IMR-90 (cell line): ENCODE results near the gene BMP8B. TPM values are rescaled to one million over a fixed set of nuclear protein-coding genes. Genes with fewer than 3 reads are reported as not detected.

Experiments used
- ATAC-seq: fragments of 200-7000 bp; cut with Tn5 transposase; 2 replicates; pipeline ENCODE4 v1.9.1; 2020; ENCODE audit warnings: low read depth, mild to moderate bottlenecking, moderate library complexity
- BruUV-seq: library from RNA; stranded (reverse); fragments of 400-500 nt; replicated peaks from 2 replicates; lab custom pipeline; 2021; lab: Mats Ljungman, UMichigan
- CTCF ChIA-PET: fragments of 300-600 bp; formaldehyde crosslinking; extraction: SDS; loops from one replicate; lab custom pipeline; 2021; ENCODE audit warnings: antibody characterized with exemption; lab: Yijun Ruan, JAX
- POLR2A ChIA-PET: fragments of 300-600 bp; sonication (Branson Sonifier 250); formaldehyde crosslinking; loops from one replicate; lab custom pipeline; 2022; ENCODE audit warnings: antibody characterized with exemption; ENCODE audit not compliant: unreplicated experiment; lab: Charles Lee
- DNase-seq: peaks from one replicate; pipeline ENCODE4 v3.0.0; 2013
- H2AFZ ChIP-seq: replicated peaks from 2 replicates; pipeline ENCODE3; 2013; ENCODE audit warnings: low read length, mild to moderate bottlenecking; ENCODE audit not compliant: poor library complexity
- H2AK5ac ChIP-seq: 2 replicates; pipeline ENCODE4 v1.6.1; 2013; ENCODE audit warnings: low read depth, low read length, inconsistent platforms
- H2AK9ac ChIP-seq: replicated peaks from 2 replicates; pipeline ENCODE3; 2013; ENCODE audit warnings: mild to moderate bottlenecking, low read depth, low read length, moderate library complexity; ENCODE audit not compliant: poor library complexity
- H2BK120ac ChIP-seq: 2 replicates; pipeline ENCODE4 v1.6.1; 2013; ENCODE audit warnings: low read depth, low read length, inconsistent platforms
- H2BK15ac ChIP-seq: 3 replicates; pipeline ENCODE4 v1.6.1; 2013; ENCODE audit warnings: low read depth, low read length, inconsistent platforms
- H2BK20ac ChIP-seq: 2 replicates; pipeline ENCODE4 v1.6.1; 2013; ENCODE audit warnings: low read depth, mild to moderate bottlenecking, inconsistent platforms, low read length, moderate library complexity
- H2BK5ac ChIP-seq: 2 replicates; pipeline ENCODE4 v1.6.1; 2013; ENCODE audit warnings: mild to moderate bottlenecking, low read depth, low read length, inconsistent platforms; ENCODE audit not compliant: poor library complexity, severe bottlenecking
- H3K14ac ChIP-seq: replicated peaks from 2 replicates; pipeline ENCODE4 v1.6.1; 2013; ENCODE audit warnings: low read depth, low read length, inconsistent platforms
- H3K18ac ChIP-seq: 2 replicates; pipeline ENCODE4 v1.6.1; 2013; ENCODE audit warnings: low read depth, low read length, control low read depth
- H3K23ac ChIP-seq: 2 replicates; pipeline ENCODE4 v1.6.1; 2013; ENCODE audit warnings: low read depth, low read length, inconsistent platforms
- H3K27ac ChIP-seq: 2 replicates; pipeline ENCODE4 v1.5.1; 2013; ENCODE audit warnings: mild to moderate bottlenecking, control low read depth, low read length; ENCODE audit not compliant: insufficient read depth
- H3K27me3 ChIP-seq: 2 replicates; pipeline ENCODE4 v1.6.1; 2013; ENCODE audit warnings: low read length; ENCODE audit not compliant: control insufficient read depth, insufficient read depth
- H3K36me3 ChIP-seq: 2 replicates; pipeline ENCODE4 v1.6.1; 2013; ENCODE audit warnings: low read length, mixed read lengths; ENCODE audit not compliant: control insufficient read depth, insufficient read depth
- H3K4ac ChIP-seq: 2 replicates; pipeline ENCODE4 v1.6.1; 2013; ENCODE audit warnings: low read depth, low read length, inconsistent platforms
- H3K4me1 ChIP-seq: 2 replicates; pipeline ENCODE4 v1.6.1; 2013; ENCODE audit warnings: low read length, mixed read lengths; ENCODE audit not compliant: control insufficient read depth, insufficient read depth
- H3K4me2 ChIP-seq: 2 replicates; pipeline ENCODE4 v1.6.1; 2013; ENCODE audit warnings: low read depth, mild to moderate bottlenecking, control low read depth, low read length, moderate library complexity
- H3K4me3 ChIP-seq: 2 replicates; pipeline ENCODE4 v1.5.1; 2013; ENCODE audit warnings: low read depth, mild to moderate bottlenecking, control low read depth, low read length, moderate library complexity; ENCODE audit not compliant: insufficient read depth
- H3K56ac ChIP-seq: 2 replicates; pipeline ENCODE4 v1.6.1; 2013; ENCODE audit warnings: low read length, inconsistent platforms; ENCODE audit not compliant: insufficient read depth; ENCODE audit errors: extremely low read depth
- H3K79me1 ChIP-seq, 2 experiments: 2 replicates each; pipeline ENCODE4 v1.6.1; 2013; ENCODE audit warnings: low read length in 2 of 2, inconsistent platforms in 1 of 2, low read depth in 1 of 2
- H3K9ac ChIP-seq: 2 replicates; pipeline ENCODE4 v1.6.1; 2013; ENCODE audit warnings: low read depth, low read length, control low read depth
- H3K9me1 ChIP-seq: 2 replicates; pipeline ENCODE4 v1.6.1; 2013; ENCODE audit warnings: low read length, inconsistent platforms; ENCODE audit not compliant: insufficient read depth
- H3K9me3 ChIP-seq: 2 replicates; pipeline ENCODE4 v1.6.1; 2013; ENCODE audit warnings: low read length; ENCODE audit not compliant: control insufficient read depth, insufficient read depth
- H4K20me1 ChIP-seq: 2 replicates; pipeline ENCODE4 v1.6.1; 2013; ENCODE audit warnings: low read length, inconsistent platforms; ENCODE audit not compliant: insufficient read depth
- H4K5ac ChIP-seq: 2 replicates; pipeline ENCODE4 v1.6.1; 2013; ENCODE audit warnings: mild to moderate bottlenecking, low read depth, low read length, control low read depth
- H4K8ac ChIP-seq, 2 experiments: 2 replicates each; pipeline ENCODE4 v1.6.1; 2013; ENCODE audit warnings: low read depth in 2 of 2, low read length in 2 of 2, control low read depth in 1 of 2, inconsistent platforms in 1 of 2
- H4K91ac ChIP-seq: 2 replicates; pipeline ENCODE4 v1.6.1; 2013; ENCODE audit warnings: low read depth, low read length, inconsistent platforms; ENCODE audit not compliant: insufficient read depth
- BHLHE40 ChIP-seq: fragments of 150-350 bp; IDR thresholded peaks from 2 replicates; pipeline ENCODE4 v1.6.1; 2016; ENCODE audit warnings: mild to moderate bottlenecking, low read depth, low read length
- CEBPB ChIP-seq: IDR thresholded peaks from 2 replicates; pipeline ENCODE4 v1.6.1; 2012; ENCODE audit warnings: low read depth, low read length, improper control_type of control experiment
- CHD1 ChIP-seq: IDR thresholded peaks from 2 replicates; pipeline ENCODE4 v1.6.1; 2012; ENCODE audit warnings: low read depth, low read length, improper control_type of control experiment
- ELK1 ChIP-seq: fragments of 150-350 bp; IDR thresholded peaks from 2 replicates; pipeline ENCODE4 v1.6.1; 2016; ENCODE audit warnings: low read depth, mild to moderate bottlenecking, low read length, moderate library complexity, borderline replicate concordance
- FOS ChIP-seq: fragments of 150-350 bp; IDR thresholded peaks from 2 replicates; pipeline ENCODE4 v1.6.1; 2016; ENCODE audit warnings: low read depth, low read length
- MAFK ChIP-seq: IDR thresholded peaks from 2 replicates; pipeline ENCODE4 v1.6.1; 2012; ENCODE audit warnings: low read depth, low read length, improper control_type of control experiment
- MAZ ChIP-seq: IDR thresholded peaks from 2 replicates; pipeline ENCODE4 v1.6.1; 2012; ENCODE audit warnings: low read depth, mild to moderate bottlenecking, low read length, improper control_type of control experiment, moderate library complexity, borderline replicate concordance
- MXI1 ChIP-seq: IDR thresholded peaks from 2 replicates; pipeline ENCODE4 v1.6.1; 2012; ENCODE audit warnings: low read depth, mild to moderate bottlenecking, low read length, moderate library complexity, borderline replicate concordance
- NFE2L2 ChIP-seq: fragments of 150-350 bp; IDR thresholded peaks from 2 replicates; pipeline ENCODE4 v1.6.1; 2016; ENCODE audit warnings: low read depth, mild to moderate bottlenecking, low read length
- POLR2A ChIP-seq: IDR thresholded peaks from 2 replicates; pipeline ENCODE4 v1.6.1; 2012; ENCODE audit warnings: mild to moderate bottlenecking, low read depth, low read length
- RAD21 ChIP-seq: IDR thresholded peaks from 2 replicates; pipeline ENCODE4 v1.6.1; 2012; ENCODE audit warnings: low read length, improper control_type of control experiment
- RCOR1 ChIP-seq: IDR thresholded peaks from 2 replicates; pipeline ENCODE4 v1.6.1; 2012; ENCODE audit warnings: mild to moderate bottlenecking, low read length, improper control_type of control experiment; ENCODE audit not compliant: insufficient replicate concordance
- RFX5 ChIP-seq: IDR thresholded peaks from 2 replicates; pipeline ENCODE4 v1.8.0; 2012; ENCODE audit warnings: low read depth, mild to moderate bottlenecking, low read length, moderate library complexity
- SMC3 ChIP-seq: fragments of 150-350 bp; IDR thresholded peaks from 2 replicates; pipeline ENCODE4 v1.6.1; 2016; ENCODE audit warnings: low read depth, mild to moderate bottlenecking, antibody characterized with exemption, low read length, moderate library complexity
- USF2 ChIP-seq: fragments of 150-350 bp; IDR thresholded peaks from 2 replicates; pipeline ENCODE4 v1.6.1; 2017; ENCODE audit warnings: mild to moderate bottlenecking, antibody characterized with exemption, low read length, low read depth
- WGBS, 2 experiments: methylation state at CpG; one replicate each; pipeline versions ENCODE4 v1.1.5 to v1.1.7; 2013; ENCODE audit warnings: missing lambda C conversion rate in 2 of 2; ENCODE audit not compliant: insufficient read length in 1 of 2; ENCODE audit errors: extremely low coverage in 2 of 2; 5-methylcytosine and 5-hydroxymethylcytosine counted together
- dilution Hi-C: fragments of 300-500 bp; cut with HindIII; formaldehyde crosslinking; loops from one replicate; pipeline ENCODE4 v1.14.3; 2018; ENCODE audit warnings: low sequenced_read_pairs; ENCODE audit not compliant: unreplicated experiment
- in situ Hi-C: fragments of 300-500 bp; cut with MboI; formaldehyde crosslinking; loops from 3 replicates; pipeline ENCODE4 v1.14.3; 2019; ENCODE audit warnings: low sequenced_read_pairs, inconsistent platforms, mixed read lengths
- intact Hi-C: fragments of 100-400 bp; cut with micrococcal nuclease; formaldehyde crosslinking; loops from 2 replicates; pipeline ENCODE4 v1.10.0; 2022
- polyA plus RNA-seq, 3 experiments: library from polyadenylated mRNA; depleted of rRNA; stranded (reverse); fragments of >200 nt; gene quantifications; 2 replicates each; pipeline ENCODE4 v1.2.3, GENCODE V29; 2012; ENCODE audit warnings: low replicate concordance in 1 of 3
- total RNA-seq: library from RNA; depleted of rRNA; stranded (reverse); fragments of >200 nt; gene quantifications from 2 replicates; pipeline ENCODE4 v1.2.3, GENCODE V29; 2012

BMP8B gene
- total and polyA plus RNA-seq, 2 of the 4 experiments (the other 2 are of a cell fraction) = not detected

- WGBS, 2 experiments = 87% methylated on average over 6 of the region's 16 CpGs; no CpG with 5 or more reads in 1 of the 2 experiments
- POLR2A ChIA-PET = no interaction called here
- BruUV-seq = no TSS peak
- TF ChIP-seq POLR2A = no peak
- no peak for TF ChIP-seq CEBPB
- no peak for TF ChIP-seq MAFK
- TF ChIP-seq NFE2L2 = no peak
- no peak for TF ChIP-seq FOS
- TF ChIP-seq BHLHE40 = no peak
- no peak for TF ChIP-seq CHD1
- no peak for TF ChIP-seq MAZ
- no peak for TF ChIP-seq ELK1
- TF ChIP-seq RFX5 = no peak
- TF ChIP-seq RCOR1 = no peak
- TF ChIP-seq MXI1 = no peak
- TF ChIP-seq USF2 = no peak
- TF ChIP-seq RAD21 = no peak
- no peak for TF ChIP-seq SMC3
These were observed 28.3 kb downstream of the BMP8B start for GRCh38 chr1:39760074-39761008.

More at GRCh38 chr1:39760074-39761008, 28.3 kb downstream of the BMP8B start:
- intact Hi-C loops (loop anchor here (5.0 kb wide), 1 partner anchor 238 kb away; no protein-coding TSS in a partner anchor), dilution Hi-C loops (no loop called here), in situ Hi-C loops (no loop called here)
- 0 out of 2 replicates have a peak, but pooled peaks cover 8% of the 10 kb centered on the region for H3K9me1 ChIP-seq
- H3K27ac ChIP-seq = no peak overlapping the region
- no peaks in the 10 kb centered on the region for H3K4me1 ChIP-seq
- DNase-seq = no peak
- no peak overlapping the region for H3K4me2 ChIP-seq
- H4K91ac ChIP-seq = no peak overlapping the region
- no peak overlapping the region for H2BK20ac ChIP-seq
- no peak overlapping the region for H3K4ac ChIP-seq
- no peak overlapping the region for H2AFZ ChIP-seq
- no peak overlapping the region for H4K5ac ChIP-seq
- H2BK5ac ChIP-seq = no peak overlapping the region
- no peak overlapping the region for H3K23ac ChIP-seq
- H3K79me1 ChIP-seq = 0 out of 4 replicates have a peak, but pooled peaks cover 0 to 3% of the 10 kb centered on the region in 2 experiments
- no peaks in the 10 kb centered on the region for H3K9me3 ChIP-seq
- H2BK15ac ChIP-seq = no peak overlapping the region
- H3K4me3 ChIP-seq = no peak overlapping the region
- no peaks in the 10 kb centered on the region for H4K20me1 ChIP-seq
- H3K27me3 ChIP-seq = no peaks in the 10 kb centered on the region
- CTCF ChIA-PET = no interaction called here
- no peak overlapping the region for H4K8ac ChIP-seq
- peaks cover 18% of the 10 kb centered on the region for H3K36me3 ChIP-seq
- H2AK9ac ChIP-seq = no peak overlapping the region
- no peak overlapping the region for H2BK120ac ChIP-seq
- H3K14ac ChIP-seq = no peak overlapping the region
- H3K9ac ChIP-seq = no peak overlapping the region
- no peak overlapping the region for H3K18ac ChIP-seq
- H3K56ac ChIP-seq = no peak overlapping the region
- no peak overlapping the region for H2AK5ac ChIP-seq
- ATAC-seq = no peak
